OCI-LY1 (cell line): ENCODE data around the gene DUSP7.

Source experiments
- EZH2 ChIP-seq: fragments of 200-600 bp; sonication (generic), shearing (Covaris generic); IDR thresholded peaks from 2 replicates; pipeline ENCODE4 v1.8.0; 2017; ENCODE audit warnings: borderline replicate concordance, mixed run types, mild to moderate bottlenecking, antibody characterized with exemption, low read length, moderate library complexity, mixed read lengths
- TF ChIP-seq, protein P1 (sequence below): fragments of 200-600 bp; sonication (generic), shearing (Covaris generic); IDR thresholded peaks from 2 replicates; pipeline ENCODE4 v1.5.1; 2017; ENCODE audit warnings: mild to moderate bottlenecking, antibody characterized with exemption, low read length, moderate library complexity, mixed read lengths

DNA sequence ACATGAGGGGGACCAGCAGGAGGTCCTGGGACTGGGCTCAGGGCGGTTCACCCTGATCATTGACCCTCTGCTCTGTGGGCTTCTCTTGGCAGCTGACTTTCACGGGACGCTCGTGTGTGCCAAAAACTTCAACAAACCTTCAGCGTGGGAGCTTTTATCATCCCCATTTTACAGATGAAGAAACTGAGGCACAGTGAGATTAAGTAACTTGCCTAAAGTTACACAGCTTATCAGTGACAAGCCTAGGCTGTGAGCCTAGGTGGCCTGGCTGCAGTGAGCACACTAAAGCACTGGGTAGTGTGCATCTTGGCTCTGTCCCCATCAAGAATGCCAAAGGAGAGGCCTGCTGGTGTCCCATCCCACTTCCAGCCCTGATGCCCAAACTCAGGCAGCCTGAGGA lies 23.6 kb upstream of the DUSP7 start:
- TF ChIP-seq, protein P1, sequence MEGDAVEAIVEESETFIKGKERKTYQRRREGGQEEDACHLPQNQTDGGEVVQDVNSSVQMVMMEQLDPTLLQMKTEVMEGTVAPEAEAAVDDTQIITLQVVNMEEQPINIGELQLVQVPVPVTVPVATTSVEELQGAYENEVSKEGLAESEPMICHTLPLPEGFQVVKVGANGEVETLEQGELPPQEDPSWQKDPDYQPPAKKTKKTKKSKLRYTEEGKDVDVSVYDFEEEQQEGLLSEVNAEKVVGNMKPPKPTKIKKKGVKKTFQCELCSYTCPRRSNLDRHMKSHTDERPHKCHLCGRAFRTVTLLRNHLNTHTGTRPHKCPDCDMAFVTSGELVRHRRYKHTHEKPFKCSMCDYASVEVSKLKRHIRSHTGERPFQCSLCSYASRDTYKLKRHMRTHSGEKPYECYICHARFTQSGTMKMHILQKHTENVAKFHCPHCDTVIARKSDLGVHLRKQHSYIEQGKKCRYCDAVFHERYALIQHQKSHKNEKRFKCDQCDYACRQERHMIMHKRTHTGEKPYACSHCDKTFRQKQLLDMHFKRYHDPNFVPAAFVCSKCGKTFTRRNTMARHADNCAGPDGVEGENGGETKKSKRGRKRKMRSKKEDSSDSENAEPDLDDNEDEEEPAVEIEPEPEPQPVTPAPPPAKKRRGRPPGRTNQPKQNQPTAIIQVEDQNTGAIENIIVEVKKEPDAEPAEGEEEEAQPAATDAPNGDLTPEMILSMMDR: no peak
- TF ChIP-seq EZH2: no peak
